H9 (cell line): ENCODE data around the gene SULT1E1. TPM values are rescaled to one million over a fixed set of nuclear protein-coding genes. Genes with fewer than 3 reads are reported as not detected.

Experiments used
- DNase-seq: peaks from one replicate; pipeline ENCODE4 v3.0.0-alpha.2; 2017
- H2AFZ ChIP-seq: one replicate; pipeline ENCODE4 v1.6.1; 2013; ENCODE audit warnings: mild to moderate bottlenecking, low read length, control low read depth, moderate library complexity
- H2AK5ac ChIP-seq: 2 replicates; pipeline ENCODE4 v1.6.1; 2013; ENCODE audit warnings: low read length, control low read depth, mixed read lengths; ENCODE audit not compliant: insufficient read length
- H2BK120ac ChIP-seq: one replicate; pipeline ENCODE4 v1.6.1; 2013; ENCODE audit warnings: low read depth, mild to moderate bottlenecking, low read length, control low read depth, inconsistent platforms; ENCODE audit not compliant: poor library complexity, severe bottlenecking
- H2BK12ac ChIP-seq: 2 replicates; pipeline ENCODE4 v1.6.1; 2013; ENCODE audit warnings: low read length, control low read depth, mixed read lengths, low read depth; ENCODE audit not compliant: insufficient read length
- H2BK15ac ChIP-seq: 2 replicates; pipeline ENCODE4 v1.6.1; 2013; ENCODE audit warnings: low read depth, low read length, control low read depth
- H2BK20ac ChIP-seq: one replicate; pipeline ENCODE4 v1.6.1; 2013; ENCODE audit warnings: low read depth, mild to moderate bottlenecking, low read length, control low read depth, inconsistent platforms; ENCODE audit not compliant: poor library complexity, severe bottlenecking
- H2BK5ac ChIP-seq: 2 replicates; pipeline ENCODE4 v1.6.1; 2013; ENCODE audit warnings: low read length, control low read depth, mixed read lengths; ENCODE audit not compliant: insufficient read length
- H3K14ac ChIP-seq: 2 replicates; pipeline ENCODE4 v1.6.1; 2013; ENCODE audit warnings: low read length, control low read depth; ENCODE audit not compliant: insufficient read depth
- H3K18ac ChIP-seq: 2 replicates; pipeline ENCODE4 v1.6.1; 2013; ENCODE audit warnings: low read depth, mild to moderate bottlenecking, mixed read lengths, low read length, control low read depth; ENCODE audit not compliant: insufficient read length
- H3K23ac ChIP-seq: 2 replicates; pipeline ENCODE4 v1.6.1; 2013; ENCODE audit warnings: low read length, control low read depth, mixed read lengths, low read depth; ENCODE audit not compliant: insufficient read length
- H3K23me2 ChIP-seq: 2 replicates; pipeline ENCODE4 v1.6.1; 2013; ENCODE audit warnings: low read depth, mild to moderate bottlenecking, mixed read lengths, low read length, control low read depth; ENCODE audit not compliant: insufficient read length, poor library complexity, severe bottlenecking
- H3K27ac ChIP-seq: 2 replicates; pipeline ENCODE4 v1.5.1; 2013; ENCODE audit warnings: low read length, control low read depth, mixed read lengths, low read depth; ENCODE audit not compliant: insufficient read length
- H3K27me3 ChIP-seq: 2 replicates; pipeline ENCODE4 v1.6.1; 2013; ENCODE audit warnings: low read length, control low read depth, inconsistent platforms; ENCODE audit not compliant: insufficient read depth
- H3K4ac ChIP-seq: 2 replicates; pipeline ENCODE4 v1.6.1; 2013; ENCODE audit warnings: low read depth, mild to moderate bottlenecking, control low read depth, inconsistent platforms, low read length, moderate library complexity
- H3K4me1 ChIP-seq: 2 replicates; pipeline ENCODE4 v1.6.1; 2013; ENCODE audit warnings: low read length, control low read depth, inconsistent platforms; ENCODE audit not compliant: insufficient read depth
- H3K4me2 ChIP-seq: 2 replicates; pipeline ENCODE4 v1.6.1; 2013; ENCODE audit warnings: low read length, control low read depth, mixed read lengths; ENCODE audit not compliant: insufficient read length, insufficient read depth
- H3K56ac ChIP-seq: 2 replicates; pipeline ENCODE4 v1.6.1; 2013; ENCODE audit warnings: low read depth, mild to moderate bottlenecking, mixed read lengths, low read length, control low read depth; ENCODE audit not compliant: insufficient read length
- H3K79me1 ChIP-seq: 2 replicates; pipeline ENCODE4 v1.6.1; 2013; ENCODE audit warnings: low read depth, mild to moderate bottlenecking, moderate library complexity, low read length, control low read depth, inconsistent platforms; ENCODE audit not compliant: insufficient read depth, poor library complexity, severe bottlenecking
- H3K79me2 ChIP-seq: 2 replicates; pipeline ENCODE4 v1.6.1; 2013; ENCODE audit warnings: low read length, control low read depth, inconsistent platforms; ENCODE audit not compliant: insufficient read depth
- H3K9ac ChIP-seq: 2 replicates; pipeline ENCODE4 v1.6.1; 2013; ENCODE audit warnings: low read length, control low read depth, mixed read lengths; ENCODE audit not compliant: insufficient read length; ENCODE audit errors: extremely low read depth
- H3K9me3 ChIP-seq: one replicate; pipeline ENCODE4 v1.6.1; 2013; ENCODE audit warnings: low read depth, low read length, inconsistent platforms; ENCODE audit not compliant: control insufficient read depth
- H3T11ph ChIP-seq: one replicate; pipeline ENCODE4 v1.6.1; 2013; ENCODE audit warnings: mild to moderate bottlenecking, low read length, control low read depth, inconsistent platforms
- H4K20me1 ChIP-seq: one replicate; pipeline ENCODE4 v1.6.1; 2013; ENCODE audit not compliant: control insufficient read depth, insufficient read length, insufficient read depth
- H4K5ac ChIP-seq: 2 replicates; pipeline ENCODE4 v1.6.1; 2013; ENCODE audit warnings: low read depth, mild to moderate bottlenecking, mixed read lengths, low read length, control low read depth; ENCODE audit not compliant: insufficient read length
- H4K8ac ChIP-seq: replicated peaks from 2 replicates; pipeline ENCODE4 v1.6.1; 2013; ENCODE audit warnings: low read length, control low read depth, mixed read lengths, low read depth; ENCODE audit not compliant: insufficient read length
- H4K91ac ChIP-seq: 2 replicates; pipeline ENCODE4 v1.6.1; 2013; ENCODE audit warnings: low read depth, mild to moderate bottlenecking, moderate library complexity, mixed read lengths, low read length, control low read depth; ENCODE audit not compliant: insufficient read length
- H3K27ac Mint-ChIP-seq, 3 experiments: 2 replicates in 2 of 3; 3 replicates in 1 of 3; pipeline ENCODE4 v1.8.0; 2020 to 2021; ENCODE audit warnings: mixed read lengths in 3 of 3, mild to moderate bottlenecking in 1 of 3, moderate library complexity in 1 of 3
- H3K27me3 Mint-ChIP-seq: 2 replicates; pipeline ENCODE4 v1.8.0; 2021; ENCODE audit warnings: low read depth, mild to moderate bottlenecking, moderate library complexity, mixed read lengths
- H3K36me3 Mint-ChIP-seq, 3 experiments: 2 replicates in 2 of 3; 3 replicates in 1 of 3; pipeline ENCODE4 v1.8.0; 2020 to 2021; ENCODE audit warnings: low read depth in 3 of 3, mixed read lengths in 3 of 3; ENCODE audit not compliant: insufficient read depth in 1 of 3
- H3K4me1 Mint-ChIP-seq, 2 experiments: 2 replicates each; pipeline ENCODE4 v1.8.0; 2020; ENCODE audit warnings: mixed read lengths in 2 of 2
- H3K4me3 Mint-ChIP-seq, 2 experiments: 2 replicates in 1 of 2; 3 replicates in 1 of 2; pipeline ENCODE4 v1.8.0; 2020 to 2021; ENCODE audit warnings: mild to moderate bottlenecking in 2 of 2, mixed read lengths in 2 of 2, moderate library complexity in 1 of 2
- H3K9me3 Mint-ChIP-seq, 2 experiments: 2 replicates in 1 of 2; 3 replicates in 1 of 2; pipeline ENCODE4 v1.8.0; 2020; ENCODE audit warnings: mild to moderate bottlenecking in 2 of 2, mixed read lengths in 2 of 2, moderate library complexity in 1 of 2
- WGBS: extraction: QIAGEN DNeasy Blood & Tissue Kit; methylation state at CpG from one replicate; pipeline ENCODE4 v1.1.7; 2013; ENCODE audit warnings: missing lambda C conversion rate, low lambda C conversion rate, mixed read lengths; ENCODE audit not compliant: insufficient read length; ENCODE audit errors: extremely low coverage; 5-methylcytosine and 5-hydroxymethylcytosine counted together
- total RNA-seq: library from RNA; stranded (reverse); gene quantifications from 2 replicates; pipeline ENCODE4 v1.2.1, GENCODE V29; 2021
- TF ChIP-seq, protein P1 (sequence below): fragments of 200-600 bp; sonication (generic); conservative IDR thresholded peaks from 3 replicates; pipeline ENCODE4 v1.8.0; 2021; ENCODE audit warnings: antibody characterized with exemption, mild to moderate bottlenecking

SULT1E1 gene
- total RNA-seq, 1 experiment from 2014 or later = not detected

DNA sequence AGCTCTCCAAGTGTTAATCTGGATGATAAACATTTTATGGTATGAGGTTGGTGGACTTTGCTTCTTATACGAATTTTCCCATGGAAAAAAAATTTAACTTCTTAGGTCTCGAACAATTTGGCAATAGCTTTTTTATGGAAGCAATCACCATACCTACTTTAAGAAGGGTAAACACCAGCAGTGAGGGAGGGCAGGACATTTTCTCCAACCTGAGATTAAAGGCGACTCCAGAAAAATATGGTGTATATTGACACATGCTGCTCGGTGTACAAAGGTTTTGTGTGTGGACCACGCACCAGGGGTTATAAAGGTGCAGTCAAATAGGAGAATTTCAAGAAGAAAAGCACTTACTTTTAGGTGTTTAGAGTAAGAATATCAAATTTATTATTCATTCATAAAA lies 34.2 kb upstream of the SULT1E1 start:
- no peak for DNase-seq
- no peak overlapping the region for H4K5ac ChIP-seq
- no peaks in the 10 kb centered on the region for H3K27me3 Mint-ChIP-seq
- no CpG with 5 or more reads among the region's 5 CpGs for WGBS
- no peaks in the 10 kb centered on the region for H3K23me2 ChIP-seq
- H2AK5ac ChIP-seq = no peak overlapping the region
- no peaks in the 10 kb centered on the region for H3K79me1 ChIP-seq
- no peak overlapping the region for H3K27ac ChIP-seq
- H3K56ac ChIP-seq = no peak overlapping the region
- H3K4ac ChIP-seq = no peak overlapping the region
- H2BK20ac ChIP-seq = no peak overlapping the region
- H4K91ac ChIP-seq = no peak overlapping the region
- H3K14ac ChIP-seq = no peak overlapping the region
- H3T11ph ChIP-seq = no peak overlapping the region
- H3K9ac ChIP-seq = no peak overlapping the region
- H3K4me2 ChIP-seq = no peak overlapping the region
- H2BK5ac ChIP-seq = no peak overlapping the region
- H3K4me1 Mint-ChIP-seq = no peaks in the 10 kb centered on the region
- H3K4me3 Mint-ChIP-seq = no peak overlapping the region
- no peak overlapping the region for H2BK15ac ChIP-seq
- H3K4me1 ChIP-seq = no peaks in the 10 kb centered on the region
- H3K9me3 Mint-ChIP-seq = no peaks in the 10 kb centered on the region
- no peaks in the 10 kb centered on the region for H3K79me2 ChIP-seq
- H3K27me3 ChIP-seq = no peaks in the 10 kb centered on the region
- H4K8ac ChIP-seq = no peak overlapping the region
- no peak overlapping the region for H3K23ac ChIP-seq
- no peak overlapping the region for H2AFZ ChIP-seq
- H2BK120ac ChIP-seq = no peak overlapping the region
- H3K36me3 Mint-ChIP-seq = no peaks in the 10 kb centered on the region
- no peak overlapping the region for H3K27ac Mint-ChIP-seq
- no peaks in the 10 kb centered on the region for H3K9me3 ChIP-seq
- H3K18ac ChIP-seq = no peak overlapping the region
- H4K20me1 ChIP-seq = no peaks in the 10 kb centered on the region
- H2BK12ac ChIP-seq = no peak overlapping the region
- TF ChIP-seq, protein P1, sequence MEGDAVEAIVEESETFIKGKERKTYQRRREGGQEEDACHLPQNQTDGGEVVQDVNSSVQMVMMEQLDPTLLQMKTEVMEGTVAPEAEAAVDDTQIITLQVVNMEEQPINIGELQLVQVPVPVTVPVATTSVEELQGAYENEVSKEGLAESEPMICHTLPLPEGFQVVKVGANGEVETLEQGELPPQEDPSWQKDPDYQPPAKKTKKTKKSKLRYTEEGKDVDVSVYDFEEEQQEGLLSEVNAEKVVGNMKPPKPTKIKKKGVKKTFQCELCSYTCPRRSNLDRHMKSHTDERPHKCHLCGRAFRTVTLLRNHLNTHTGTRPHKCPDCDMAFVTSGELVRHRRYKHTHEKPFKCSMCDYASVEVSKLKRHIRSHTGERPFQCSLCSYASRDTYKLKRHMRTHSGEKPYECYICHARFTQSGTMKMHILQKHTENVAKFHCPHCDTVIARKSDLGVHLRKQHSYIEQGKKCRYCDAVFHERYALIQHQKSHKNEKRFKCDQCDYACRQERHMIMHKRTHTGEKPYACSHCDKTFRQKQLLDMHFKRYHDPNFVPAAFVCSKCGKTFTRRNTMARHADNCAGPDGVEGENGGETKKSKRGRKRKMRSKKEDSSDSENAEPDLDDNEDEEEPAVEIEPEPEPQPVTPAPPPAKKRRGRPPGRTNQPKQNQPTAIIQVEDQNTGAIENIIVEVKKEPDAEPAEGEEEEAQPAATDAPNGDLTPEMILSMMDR = no peak
